Hematopoietic multipotent progenitor cell (in vitro differentiated cells): ENCODE measurements around the gene NAGS. TPM values are rescaled to one million over a fixed set of nuclear protein-coding genes. Genes with fewer than 3 reads are reported as not detected.
A peak's percentile ranks its signal among the peaks of the same experiment; 100 is the strongest.
"Not testable (repeated sequence)": the region's sequence is repeated elsewhere in the genome, so short reads cannot be mapped to it uniquely, and the experiment has no call there.

Experiments
- DNase-seq, 3 donors: peaks; one replicate each; pipeline ENCODE4 v3.0.0-alpha.2; 2011 to 2015; ENCODE audit warnings: low read depth in 2 of 3, low spot score in 2 of 3
- total RNA-seq: library from RNA; depleted of rRNA; stranded (reverse); fragments of >200 nt; gene quantifications from one replicate; pipeline ENCODE4 v1.2.3, GENCODE V29; 2012

The NAGS gene
- total RNA-seq, 1 donor: under 0.01 TPM

DNA sequence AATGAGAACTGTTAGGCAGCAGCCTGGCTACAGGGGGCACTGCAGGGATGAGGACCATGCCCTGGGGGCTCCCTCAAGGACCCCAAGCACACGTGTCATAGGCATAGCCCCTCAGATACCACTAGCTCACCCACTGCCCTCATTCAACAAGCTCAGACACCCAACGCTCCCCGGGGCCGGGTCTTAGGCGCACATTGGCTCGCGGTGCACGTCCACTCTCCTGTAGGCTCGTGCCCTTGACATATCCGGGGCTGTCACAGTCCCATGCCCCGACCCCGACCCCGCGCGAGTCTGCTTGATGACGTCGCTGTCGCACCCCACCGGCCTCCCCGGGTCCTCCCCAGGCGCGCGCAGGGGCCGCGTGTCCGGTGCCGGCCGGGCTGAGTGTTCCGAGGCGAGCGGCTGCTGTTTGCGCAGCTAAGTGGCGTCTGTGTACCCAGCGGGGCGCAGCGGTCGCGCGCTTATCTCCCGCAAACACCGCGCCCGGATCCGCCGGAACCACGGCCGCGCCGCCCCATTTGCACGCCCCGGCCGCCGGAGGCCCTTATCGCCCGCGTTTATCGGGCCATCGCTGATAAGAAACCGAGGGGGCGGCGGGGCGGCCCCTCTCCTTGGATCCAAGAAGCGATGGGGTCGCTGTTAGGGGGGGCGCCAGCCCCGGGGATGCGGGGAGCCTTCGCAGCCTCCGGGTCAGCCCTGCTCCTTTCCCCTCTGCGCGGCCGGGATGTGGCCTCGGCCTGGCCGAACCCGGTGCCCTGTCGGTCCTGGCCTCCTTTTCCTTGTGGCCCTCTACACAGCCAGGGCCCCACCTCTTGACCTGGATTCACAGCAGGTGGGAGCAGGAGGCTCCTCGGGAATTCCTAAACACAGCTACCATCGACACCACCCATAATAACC is 20.7 kb upstream of the NAGS start:
- DNase-seq: peak in 1 of 3 donors; percentile 36

GRCh38 chr17:43984521-43984920 is 19.9 kb upstream of the NAGS start:
- DNase-seq: no peak

GRCh38 chr17:43986225-43986981 is 18.0 kb upstream of the NAGS start:
- DNase-seq: no peak

DNA sequence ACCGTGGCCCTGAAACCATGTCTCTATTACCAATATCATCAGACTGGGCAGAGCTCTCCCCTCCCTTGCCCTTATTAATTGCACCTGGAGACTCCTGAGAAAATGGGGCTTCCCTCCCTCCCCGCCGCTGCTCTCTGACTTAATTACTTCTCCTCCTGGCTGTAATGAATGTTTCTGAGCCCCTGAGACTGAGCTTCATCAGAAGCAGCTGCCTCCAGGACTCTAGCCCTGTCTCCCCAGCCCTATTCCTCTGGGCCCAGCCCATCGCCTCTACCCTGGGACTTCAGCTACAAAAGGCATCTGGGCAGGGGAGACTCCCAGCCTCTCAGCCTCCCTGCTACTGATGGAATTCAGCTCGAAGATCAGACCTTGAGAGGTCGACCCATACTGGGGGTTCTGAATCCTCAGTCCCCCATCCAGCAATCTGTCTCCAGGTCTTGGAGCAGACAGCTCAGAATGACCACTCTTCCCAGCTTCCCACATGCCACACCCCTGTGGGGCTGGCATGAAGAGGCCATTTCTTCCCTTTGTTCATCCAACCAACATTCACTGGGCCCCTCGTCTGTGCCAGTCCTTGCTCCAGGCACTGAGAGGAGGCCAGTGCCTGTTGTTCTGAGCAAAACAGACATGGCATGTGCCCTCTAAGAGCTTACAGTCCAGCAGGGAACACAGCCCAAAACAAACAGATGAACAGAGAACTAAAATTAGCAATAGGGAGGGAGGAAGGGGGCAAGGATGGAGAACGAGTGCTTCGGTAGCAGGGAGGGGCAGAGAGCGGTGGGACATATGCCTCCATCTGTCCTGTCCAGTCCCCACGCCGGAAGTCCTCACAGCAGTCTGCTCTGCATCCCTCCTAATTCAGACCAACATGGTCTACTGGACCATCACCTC is 17.0 kb upstream of the NAGS start:
- no peak for DNase-seq

- DNase-seq: no peak
These were observed 16.1 kb upstream of the NAGS start for GRCh38 chr17:43988301-43988700.

GRCh38 chr17:43992641-43993040 is 11.8 kb upstream of the NAGS start:
- no peak for DNase-seq

- DNase-seq: peak in 2 of 3 donors; percentile 66 to 78
These were observed 9.9 kb upstream of the NAGS start for GRCh38 chr17:43994272-43995149.

DNA sequence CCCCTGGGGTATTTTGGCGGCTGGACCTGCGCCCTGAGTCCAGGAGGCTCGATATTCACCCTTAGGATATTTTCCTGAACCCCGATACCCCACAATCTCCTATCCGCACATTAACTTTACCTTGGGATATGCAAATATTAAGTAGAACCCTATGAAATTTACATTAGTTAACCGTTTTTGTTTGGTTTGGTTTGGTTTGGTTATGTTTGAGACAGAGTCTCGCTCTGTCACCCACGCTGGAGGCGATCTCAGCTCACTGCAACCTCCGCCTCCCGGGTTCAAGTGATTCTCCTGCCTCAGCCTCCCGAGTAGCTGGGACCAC is 9.3 kb upstream of the NAGS start:
- DNase-seq: no peak

DNA sequence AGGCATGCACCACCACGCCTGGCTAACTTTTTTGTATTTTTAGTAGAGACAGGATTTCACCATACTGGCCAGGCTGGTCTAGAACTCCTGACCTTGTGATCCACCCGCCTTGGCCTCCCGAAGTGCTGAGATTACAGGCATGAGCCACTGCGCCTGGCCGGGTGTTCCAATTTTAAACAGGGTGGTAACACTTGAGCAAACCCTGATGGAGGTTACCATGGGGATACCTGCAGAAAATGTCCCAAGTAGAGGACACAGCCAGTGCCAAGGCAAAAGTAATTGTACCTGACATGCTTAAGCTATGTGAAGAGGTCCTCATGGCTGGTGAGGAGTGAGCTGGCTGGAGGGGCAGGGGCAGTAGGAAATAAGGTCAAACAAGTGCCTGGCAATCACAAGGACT is 7.2 kb upstream of the NAGS start:
- DNase-seq: not testable (repeated sequence)

DNA sequence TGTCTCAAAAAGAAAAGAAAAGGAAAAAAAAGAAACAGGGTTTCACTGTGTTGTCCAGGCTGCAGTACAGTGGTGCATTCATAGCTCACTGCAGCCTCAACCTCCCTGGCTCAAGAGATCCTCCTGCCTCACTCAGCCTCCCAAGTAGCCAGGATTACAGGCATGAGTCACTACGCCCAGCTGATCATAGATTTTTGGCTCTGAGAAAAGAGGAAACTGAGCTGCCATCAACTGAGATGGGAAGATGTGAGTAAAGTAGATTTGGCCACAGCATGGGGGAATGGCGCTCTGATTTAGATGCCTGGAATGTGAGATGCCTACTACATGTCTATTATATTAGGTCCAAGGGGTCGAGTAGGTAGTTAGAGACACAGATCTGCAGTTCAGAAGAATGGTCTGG is 5.9 kb upstream of the NAGS start:
- DNase-seq: no peak

GRCh38 chr17:43999024-43999423 is 5.4 kb upstream of the NAGS start:
- no peak for DNase-seq

GRCh38 chr17:44000141-44000860 is 4.1 kb upstream of the NAGS start:
- DNase-seq: no peak

GRCh38 chr17:44000871-44001460 is 3.5 kb upstream of the NAGS start:
- no peak for DNase-seq

DNA sequence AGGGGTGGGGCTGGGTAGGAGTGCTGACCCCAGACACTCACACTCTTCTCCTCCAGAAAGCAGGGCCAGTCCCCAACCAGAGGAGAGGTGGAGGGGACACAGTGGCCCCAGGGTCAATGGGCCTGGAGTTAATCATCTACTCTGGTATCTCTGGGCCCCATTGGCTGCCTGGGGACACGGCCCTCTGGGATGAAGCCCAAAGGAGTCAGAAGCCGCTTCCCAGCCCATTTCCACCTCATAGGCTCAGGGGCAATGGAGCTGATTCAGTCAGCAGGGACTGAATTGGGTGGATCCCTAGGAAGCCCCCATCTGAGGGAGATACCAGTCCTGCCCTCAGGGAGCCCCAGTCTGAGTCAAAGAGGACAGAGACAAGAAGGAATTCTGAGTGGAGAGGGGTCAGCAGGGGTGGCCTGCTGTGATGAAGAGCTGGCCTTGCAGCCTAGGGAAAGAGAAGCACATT is 2.9 kb upstream of the NAGS start:
- DNase-seq: no peak

GRCh38 chr17:44002141-44002848 is 2.1 kb upstream of the NAGS start:
- DNase-seq: no peak

DNA sequence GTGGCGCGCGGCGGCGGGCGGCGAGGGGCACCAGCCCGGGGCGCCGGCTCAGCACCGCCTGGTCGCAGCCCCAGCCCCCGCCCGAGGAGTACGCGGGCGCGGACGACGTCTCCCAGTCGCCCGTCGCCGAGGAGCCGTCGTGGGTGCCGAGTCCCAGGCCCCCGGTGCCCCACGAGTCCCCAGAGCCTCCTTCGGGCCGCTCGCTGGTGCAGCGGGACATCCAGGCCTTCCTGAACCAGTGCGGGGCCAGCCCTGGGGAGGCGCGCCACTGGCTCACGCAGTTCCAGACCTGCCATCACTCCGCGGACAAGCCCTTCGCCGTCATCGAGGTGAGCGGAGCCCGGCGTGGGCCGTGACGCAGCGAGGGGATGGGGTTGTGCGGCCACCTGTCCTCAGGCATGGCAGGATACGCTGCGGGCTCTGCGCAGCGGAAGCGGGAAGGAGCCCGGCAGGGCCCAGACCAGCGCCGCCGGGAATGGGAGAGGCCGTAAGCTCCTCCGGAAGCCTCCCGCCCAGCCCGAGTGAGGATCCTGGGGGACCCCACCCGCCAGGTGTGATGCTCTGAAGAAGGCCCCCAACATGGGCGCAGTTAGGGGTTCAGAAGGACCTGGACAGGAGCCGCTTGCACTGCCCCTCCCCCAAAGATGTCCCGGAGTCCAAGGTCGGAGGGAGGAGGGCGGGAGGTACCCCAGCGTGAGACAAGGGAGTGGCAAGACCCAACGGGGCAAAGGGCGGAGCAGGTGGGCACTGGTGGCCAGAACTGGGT is 522 bp downstream of the NAGS start:
- peak in 1 of 3 donors; percentile 17 for DNase-seq

- DNase-seq: peak in 1 of 3 donors; percentile 28
These were observed 1.3 kb downstream of the NAGS start for GRCh38 chr17:44005527-44006271.
